Caki2 (cell line): ENCODE measurements around the gene ERCC2. TPM values are rescaled to one million over a fixed set of nuclear protein-coding genes. Genes with fewer than 3 reads are reported as not detected.

ENCODE experiments used
- DNase-seq: peaks from one replicate; pipeline ENCODE4 v3.0.0-alpha.2; 2015; ENCODE audit warnings: low read depth
- in situ Hi-C: cut with HindIII; loops from 2 replicates; pipeline ENCODE4 v1.10.0; 2016; ENCODE audit warnings: low sequenced_read_pairs, low pct_unique_long_range_greater_than_20kb, mixed read lengths
- total RNA-seq: library from RNA; depleted of rRNA; stranded (reverse); fragments of >200 nt; shearing (Covaris generic); gene quantifications from 2 replicates; pipeline ENCODE4 v1.2.3, GENCODE V29; 2014; ENCODE audit warnings: low replicate concordance

ERCC2 gene
- total RNA-seq, 1 experiment from 2014 or later: 22.9 TPM

DNA sequence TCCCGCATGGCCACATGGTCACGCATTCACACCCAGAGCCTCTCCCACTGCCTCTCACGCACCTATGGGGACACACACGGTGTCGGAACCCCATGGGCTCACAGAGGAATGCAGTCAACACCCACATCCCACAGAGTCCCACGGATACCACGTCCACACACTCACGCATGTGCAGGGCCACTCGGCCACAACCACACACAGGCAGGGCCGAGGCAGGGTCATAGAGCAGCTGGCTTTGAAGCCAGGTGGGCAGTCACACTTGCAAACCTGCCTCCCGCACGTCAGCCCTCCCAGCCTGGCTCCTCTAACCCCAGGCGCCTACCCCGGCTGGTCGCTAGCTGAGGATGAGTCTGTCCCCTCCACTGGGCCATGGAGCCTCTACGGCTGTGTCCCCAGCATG, 8.1 kb downstream of the ERCC2 start:
- in situ Hi-C loops: no loop called here
- no peak for DNase-seq

- DNase-seq: no peak
- in situ Hi-C loops: no loop called here
Measured at GRCh38 chr19:45361608-45362007, 8.8 kb downstream of the ERCC2 start.

- no peak for DNase-seq
- in situ Hi-C loops: no loop called here
Measured at GRCh38 chr19:45358213-45358792, 12.1 kb downstream of the ERCC2 start.

- DNase-seq: no peak
- in situ Hi-C loops: no loop called here
Measured at GRCh38 chr19:45357445-45357783, 13.0 kb downstream of the ERCC2 start.

GRCh38 chr19:45356760-45357444, 13.5 kb downstream of the ERCC2 start:
- DNase-seq: no peak
- in situ Hi-C loops: no loop called here

DNA sequence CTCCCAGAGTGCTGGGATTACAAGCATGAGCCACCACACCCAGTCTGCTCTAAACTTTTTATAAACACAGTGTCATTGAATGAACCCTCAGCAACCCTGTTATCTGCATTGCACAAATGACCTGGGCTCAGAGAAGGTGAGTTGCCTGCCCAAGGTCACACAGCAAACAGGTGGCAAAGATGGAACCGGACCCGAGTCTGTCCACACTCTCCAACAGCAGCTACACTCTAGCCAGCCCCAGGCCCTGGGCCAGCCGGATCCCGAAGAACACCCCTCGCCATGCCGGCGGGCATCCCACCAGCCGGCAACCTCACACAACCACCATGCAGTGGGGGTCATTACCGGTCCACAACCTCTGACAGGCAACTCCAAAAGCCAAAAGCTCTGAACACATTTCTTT, 14.5 kb downstream of the ERCC2 start:
- in situ Hi-C loops: no loop called here
- DNase-seq: no peak

- no peak for DNase-seq
- in situ Hi-C loops: no loop called here
Measured at GRCh38 chr19:45355402-45355801, 15.0 kb downstream of the ERCC2 start.

DNA sequence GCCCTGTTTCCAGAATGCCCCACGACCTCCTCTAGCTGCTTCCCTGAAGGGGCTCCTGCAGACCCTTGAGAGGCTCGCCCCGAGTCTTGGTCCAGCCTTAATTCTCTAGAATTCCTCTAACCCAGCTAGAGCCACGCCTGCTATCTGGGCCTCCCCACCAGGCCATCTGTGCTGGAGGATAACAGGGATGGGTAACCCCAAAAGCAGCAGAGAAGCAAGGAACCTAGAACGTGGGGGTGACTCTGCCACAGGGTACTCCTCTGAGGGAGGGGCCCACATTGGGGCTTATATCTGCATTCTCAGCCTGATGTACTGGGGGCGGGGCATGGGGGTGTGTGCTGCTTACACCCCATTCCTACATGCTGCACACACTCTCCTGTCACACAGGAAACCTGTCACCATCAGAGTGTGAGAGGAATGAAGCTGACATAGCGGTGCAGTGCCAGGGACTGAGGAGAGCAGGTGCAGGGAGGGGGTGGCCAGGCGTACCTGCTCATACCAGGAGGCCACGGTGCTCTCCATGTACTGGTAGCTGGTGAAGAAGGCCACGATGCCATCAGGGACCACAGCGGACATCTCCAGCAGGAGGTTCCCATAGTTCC, 16.0 kb downstream of the ERCC2 start:
- in situ Hi-C loops: no loop called here

DNA sequence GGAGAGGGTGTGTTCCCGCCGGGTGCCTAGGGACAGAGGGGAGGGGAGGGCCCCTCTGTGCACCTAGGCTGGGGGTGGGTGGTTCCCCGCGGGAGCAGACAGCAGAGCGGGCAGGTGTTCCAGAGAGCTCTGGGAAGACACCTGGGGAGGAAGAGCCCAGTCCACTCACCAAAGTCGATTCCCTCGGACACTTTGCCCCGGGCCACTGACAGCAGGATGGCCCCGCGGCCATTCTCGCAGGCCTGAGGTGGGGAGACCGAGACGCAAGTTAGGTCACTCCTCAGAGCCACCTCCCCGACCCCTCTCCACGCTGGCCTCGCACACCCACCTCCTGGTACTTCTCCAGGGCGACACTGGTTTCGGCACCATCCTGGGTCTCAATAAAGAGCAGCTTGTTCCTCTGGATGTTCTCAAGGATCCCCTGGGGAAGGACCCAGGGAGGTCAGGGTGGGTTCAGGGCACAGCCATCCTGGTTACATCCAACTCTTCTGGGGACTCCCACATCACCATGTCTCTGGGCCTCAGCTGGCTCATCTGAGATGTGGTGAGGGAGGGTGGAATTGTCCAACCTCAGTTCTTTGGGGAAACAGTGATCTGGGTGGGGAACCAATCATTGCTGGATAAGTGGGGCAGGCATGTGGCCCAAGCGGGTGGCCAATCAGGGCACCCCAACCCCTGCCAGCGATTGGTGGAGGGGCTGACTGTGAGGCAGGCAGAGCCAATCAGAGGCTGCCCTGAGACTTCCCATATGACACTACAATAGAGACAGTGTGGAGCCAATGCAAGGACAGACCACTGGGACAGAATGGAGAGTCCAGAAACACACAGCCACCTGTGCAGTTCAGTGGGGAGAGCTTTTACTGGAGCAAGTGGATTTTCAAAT, 17.2 kb downstream of the ERCC2 start:
- in situ Hi-C loops: no loop called here
- DNase-seq: no peak

More for the DNA sequence above, 16.0 kb downstream of the ERCC2 start:
- DNase-seq: no peak

DNA sequence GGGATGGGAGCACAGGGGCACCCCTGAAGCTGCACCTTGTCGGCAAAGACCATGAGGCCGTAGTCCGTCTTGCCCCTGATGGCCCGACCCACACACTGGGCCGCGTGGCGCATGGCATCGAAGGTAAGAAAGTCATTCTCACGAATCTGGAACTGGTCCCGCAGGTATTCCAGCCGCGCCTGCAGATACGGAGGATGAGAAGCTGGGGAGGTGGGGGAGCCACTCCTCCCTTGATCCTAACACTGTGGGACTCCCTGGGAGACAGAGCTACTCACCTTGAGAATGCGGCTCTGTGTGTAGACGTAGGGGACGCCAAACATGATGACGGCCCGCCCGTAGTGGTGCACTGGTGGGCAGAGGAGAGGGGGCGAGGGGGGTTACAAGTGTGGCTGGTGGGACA, 17.9 kb downstream of the ERCC2 start:
- DNase-seq: no peak
- in situ Hi-C loops: no loop called here

GRCh38 chr19:45352062-45352461, 18.3 kb downstream of the ERCC2 start:
- DNase-seq: no peak
- in situ Hi-C loops: no loop called here

DNA sequence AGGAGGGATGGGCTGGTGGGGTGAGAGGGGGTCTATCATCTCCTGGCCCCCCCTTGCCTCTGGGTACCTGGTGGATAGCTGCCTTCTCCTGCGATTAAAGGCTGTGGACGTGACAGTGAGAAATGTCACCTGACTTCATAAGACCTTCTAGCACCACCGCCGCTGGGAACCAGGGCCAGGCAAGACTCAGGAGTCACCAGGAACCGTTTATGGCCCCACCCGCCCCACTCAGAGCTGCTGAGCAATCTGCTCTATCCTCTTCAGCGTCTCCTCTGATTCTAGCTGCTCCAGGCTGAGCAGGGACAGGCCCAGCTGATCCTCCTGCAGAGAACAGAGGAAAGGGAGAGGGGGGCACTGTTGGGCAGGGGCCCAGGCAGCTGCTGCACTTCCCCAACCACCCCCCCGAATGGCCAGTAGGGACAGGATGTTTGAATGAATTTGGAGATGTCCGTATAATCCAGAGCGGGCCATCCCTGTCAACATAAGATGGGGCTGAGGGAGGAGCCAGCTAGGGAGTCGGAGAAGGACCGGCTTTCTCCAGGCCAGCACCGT, 18.9 kb downstream of the ERCC2 start:
- no peak for DNase-seq

DNA sequence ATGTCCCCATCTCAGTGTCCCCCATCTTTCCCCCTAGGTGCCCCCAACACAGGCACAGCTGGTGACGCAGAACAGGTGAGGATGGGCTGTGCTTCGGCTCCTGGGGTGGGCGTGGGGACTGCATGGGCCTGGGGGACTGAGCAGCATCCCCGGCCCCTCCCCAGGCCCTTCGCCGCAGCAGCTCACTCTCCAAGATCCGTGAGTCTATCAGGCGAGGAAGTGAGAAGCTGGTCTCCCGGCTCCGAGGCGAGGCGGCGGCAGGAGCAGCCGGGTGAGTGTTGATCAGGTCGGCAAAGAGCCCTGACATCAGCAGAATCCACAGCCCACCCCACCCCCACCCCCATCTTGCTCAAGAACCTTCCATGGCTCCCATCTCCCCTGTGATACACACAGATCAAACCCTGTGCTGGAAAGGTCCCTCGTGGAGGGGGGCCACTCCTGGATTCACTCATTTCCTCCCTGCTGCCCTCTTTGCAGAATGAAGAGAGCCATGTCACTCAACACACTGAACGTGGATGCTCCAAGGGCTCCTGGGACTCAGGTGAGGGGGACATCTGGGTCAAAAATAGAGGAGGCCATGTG, 19.8 kb downstream of the ERCC2 start:
- in situ Hi-C loops: no loop called here

More for the DNA sequence above, 18.9 kb downstream of the ERCC2 start:
- in situ Hi-C loops: no loop called here

GRCh38 chr19:45349430-45349941, 20.9 kb downstream of the ERCC2 start:
- in situ Hi-C loops: no loop called here
- no peak for DNase-seq

More for the DNA sequence above, 19.8 kb downstream of the ERCC2 start:
- DNase-seq: no peak

DNA sequence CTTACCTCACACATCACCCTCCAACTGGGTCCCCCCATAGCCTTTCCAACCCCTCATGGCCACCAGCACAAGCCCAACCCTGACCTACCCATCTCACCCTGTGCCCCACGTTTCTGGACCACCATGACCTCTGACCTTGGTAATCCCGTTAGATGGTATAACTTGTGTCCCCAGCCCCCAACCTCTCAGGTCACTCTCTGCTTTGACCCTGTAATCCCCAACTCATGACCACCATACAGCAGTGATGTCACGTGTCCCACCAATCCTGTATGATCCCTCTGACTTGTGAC, 21.3 kb downstream of the ERCC2 start:
- in situ Hi-C loops: no loop called here
- no peak for DNase-seq

GRCh38 chr19:45348367-45349125, 21.8 kb downstream of the ERCC2 start:
- in situ Hi-C loops: no loop called here
- no peak for DNase-seq

DNA sequence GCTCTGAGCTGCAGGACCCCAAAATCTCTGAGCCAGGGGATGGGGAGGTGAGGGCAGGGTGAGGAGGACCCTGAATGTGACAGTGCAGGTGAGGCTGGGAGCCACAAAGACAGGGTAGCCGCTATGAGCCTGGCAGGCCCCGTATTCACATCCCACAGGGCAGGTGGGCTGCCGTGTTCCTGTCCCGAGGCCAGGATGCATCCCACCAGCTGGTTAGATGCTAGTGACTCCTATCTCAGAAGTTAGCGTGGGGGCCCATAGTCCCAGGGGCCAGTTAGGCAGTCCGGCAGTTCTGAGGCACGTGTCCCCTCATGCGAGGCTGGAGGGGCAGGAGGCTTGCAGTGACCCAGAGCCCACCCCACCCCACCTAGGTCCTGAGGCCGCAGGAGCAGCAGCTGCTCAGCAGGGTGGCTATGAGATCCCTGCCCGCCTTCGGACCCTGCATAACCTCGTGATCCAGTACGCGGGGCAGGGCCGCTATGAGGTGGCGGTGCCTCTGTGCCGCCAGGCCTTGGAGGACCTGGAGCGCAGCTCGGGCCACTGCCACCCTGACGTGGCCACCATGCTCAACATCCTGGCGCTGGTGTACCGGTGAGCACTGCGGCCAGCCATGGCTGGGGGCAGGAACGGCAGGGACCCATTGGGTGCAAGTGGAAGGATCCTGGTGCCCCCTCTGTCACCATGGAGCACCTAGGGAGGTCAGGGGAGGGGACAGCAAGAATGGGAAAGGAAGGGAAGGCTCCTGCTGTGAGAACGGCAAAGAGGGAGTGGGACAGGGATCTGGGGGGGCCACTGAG, 22.6 kb downstream of the ERCC2 start:
- in situ Hi-C loops: no loop called here
- DNase-seq: no peak
